ENCODE data around the gene MRGPRG. TPM values are rescaled to one million over a fixed set of nuclear protein-coding genes. Genes with fewer than 3 reads are reported as not detected.
A peak's percentile ranks its signal among the peaks of the same experiment; 100 is the strongest.

Gene MRGPRG
- total and polyA plus RNA-seq, 9 of the 15 experiments (the other 6 are each of a cell fraction or from before 2014, with no cell fraction given), result not detected

- TF ChIP-seq ZNF395 (CRISPR knock-in tag; IDR thresholded peaks at IDR 0.05) (peak; percentile 89), PRPF4 (IDR thresholded peaks at IDR 0.05; ENCODE audit: insufficient read depth, low read depth, low read length, poor library complexity, severe bottlenecking) (no peak), CREB1 (IDR thresholded peaks at IDR 0.05) (peak; percentile 57; the same call in 1 of the 2 replicates), CREB1 (CRISPR knock-in tag; IDR thresholded peaks at IDR 0.05) (peak; percentile 49; the same call in 1 of the 2 replicates), MECOM (CRISPR knock-in tag; IDR thresholded peaks at IDR 0.05) (no peak), CAMTA2 (CRISPR knock-in tag; conservative IDR thresholded peaks at IDR 0.05) (no peak), ZNF444 (CRISPR knock-in tag; IDR thresholded peaks at IDR 0.05) (no peak), ZNF644 (tag; IDR thresholded peaks at IDR 0.05; ENCODE audit: low read depth) (no peak), PTBP1 (IDR thresholded peaks at IDR 0.05; ENCODE audit: low read depth, low read length) (no peak), ZNF354B (CRISPR knock-in tag; IDR thresholded peaks at IDR 0.05) (no peak), MBD1 (CRISPR knock-in tag; IDR thresholded peaks at IDR 0.05) (no peak), ZNF79 (CRISPR knock-in tag; IDR thresholded peaks at IDR 0.05; ENCODE audit: low read depth) (no peak), FOXA1 (IDR thresholded peaks at IDR 0.05; ENCODE audit: borderline replicate concordance) (no peak)
- TF ChIP-seq, protein P1, sequence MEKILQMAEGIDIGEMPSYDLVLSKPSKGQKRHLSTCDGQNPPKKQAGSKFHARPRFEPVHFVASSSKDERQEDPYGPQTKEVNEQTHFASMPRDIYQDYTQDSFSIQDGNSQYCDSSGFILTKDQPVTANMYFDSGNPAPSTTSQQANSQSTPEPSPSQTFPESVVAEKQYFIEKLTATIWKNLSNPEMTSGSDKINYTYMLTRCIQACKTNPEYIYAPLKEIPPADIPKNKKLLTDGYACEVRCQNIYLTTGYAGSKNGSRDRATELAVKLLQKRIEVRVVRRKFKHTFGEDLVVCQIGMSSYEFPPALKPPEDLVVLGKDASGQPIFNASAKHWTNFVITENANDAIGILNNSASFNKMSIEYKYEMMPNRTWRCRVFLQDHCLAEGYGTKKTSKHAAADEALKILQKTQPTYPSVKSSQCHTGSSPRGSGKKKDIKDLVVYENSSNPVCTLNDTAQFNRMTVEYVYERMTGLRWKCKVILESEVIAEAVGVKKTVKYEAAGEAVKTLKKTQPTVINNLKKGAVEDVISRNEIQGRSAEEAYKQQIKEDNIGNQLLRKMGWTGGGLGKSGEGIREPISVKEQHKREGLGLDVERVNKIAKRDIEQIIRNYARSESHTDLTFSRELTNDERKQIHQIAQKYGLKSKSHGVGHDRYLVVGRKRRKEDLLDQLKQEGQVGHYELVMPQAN (IDR thresholded peaks at IDR 0.05; ENCODE audit: borderline replicate concordance), result no peak
- TF ChIP-seq, protein P2, sequence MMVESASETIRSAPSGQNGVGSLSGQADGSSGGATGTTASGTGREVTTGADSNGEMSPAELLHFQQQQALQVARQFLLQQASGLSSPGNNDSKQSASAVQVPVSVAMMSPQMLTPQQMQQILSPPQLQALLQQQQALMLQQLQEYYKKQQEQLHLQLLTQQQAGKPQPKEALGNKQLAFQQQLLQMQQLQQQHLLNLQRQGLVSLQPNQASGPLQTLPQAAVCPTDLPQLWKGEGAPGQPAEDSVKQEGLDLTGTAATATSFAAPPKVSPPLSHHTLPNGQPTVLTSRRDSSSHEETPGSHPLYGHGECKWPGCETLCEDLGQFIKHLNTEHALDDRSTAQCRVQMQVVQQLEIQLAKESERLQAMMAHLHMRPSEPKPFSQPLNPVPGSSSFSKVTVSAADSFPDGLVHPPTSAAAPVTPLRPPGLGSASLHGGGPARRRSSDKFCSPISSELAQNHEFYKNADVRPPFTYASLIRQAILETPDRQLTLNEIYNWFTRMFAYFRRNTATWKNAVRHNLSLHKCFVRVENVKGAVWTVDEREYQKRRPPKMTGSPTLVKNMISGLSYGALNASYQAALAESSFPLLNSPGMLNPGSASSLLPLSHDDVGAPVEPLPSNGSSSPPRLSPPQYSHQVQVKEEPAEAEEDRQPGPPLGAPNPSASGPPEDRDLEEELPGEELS (CRISPR knock-in tag; IDR thresholded peaks at IDR 0.05; ENCODE audit: borderline replicate concordance), result peak; percentile 70; the same call in 1 of the 2 replicates
- TF ChIP-seq, protein P3, sequence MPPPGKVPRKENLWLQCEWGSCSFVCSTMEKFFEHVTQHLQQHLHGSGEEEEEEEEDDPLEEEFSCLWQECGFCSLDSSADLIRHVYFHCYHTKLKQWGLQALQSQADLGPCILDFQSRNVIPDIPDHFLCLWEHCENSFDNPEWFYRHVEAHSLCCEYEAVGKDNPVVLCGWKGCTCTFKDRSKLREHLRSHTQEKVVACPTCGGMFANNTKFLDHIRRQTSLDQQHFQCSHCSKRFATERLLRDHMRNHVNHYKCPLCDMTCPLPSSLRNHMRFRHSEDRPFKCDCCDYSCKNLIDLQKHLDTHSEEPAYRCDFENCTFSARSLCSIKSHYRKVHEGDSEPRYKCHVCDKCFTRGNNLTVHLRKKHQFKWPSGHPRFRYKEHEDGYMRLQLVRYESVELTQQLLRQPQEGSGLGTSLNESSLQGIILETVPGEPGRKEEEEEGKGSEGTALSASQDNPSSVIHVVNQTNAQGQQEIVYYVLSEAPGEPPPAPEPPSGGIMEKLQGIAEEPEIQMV (tag; conservative IDR thresholded peaks at IDR 0.05; ENCODE audit: low read depth), result no peak
Observed at GRCh38 chr11:3169255-3170043, 49.2 kb downstream of the MRGPRG start (continued).

Measured in K562 (cell line).